Muscle layer of colon (tissue), 2 donors: Measurements from ENCODE around the gene CDH26.

Experiments used
- H3K27ac ChIP-seq: one replicate; pipeline ENCODE4 v1.7.0; 2013; ENCODE audit warnings: low read depth, mild to moderate bottlenecking, low read length, moderate library complexity
- H3K27me3 ChIP-seq, 2 donors: one replicate each; pipeline ENCODE4 v1.7.0; 2013; ENCODE audit warnings: low read length in 2 of 2, mild to moderate bottlenecking in 2 of 2; ENCODE audit not compliant: insufficient read depth in 2 of 2, control insufficient read depth in 1 of 2
- H3K36me3 ChIP-seq: one replicate; pipeline ENCODE4 v1.7.0; 2013; ENCODE audit warnings: mild to moderate bottlenecking, low read length; ENCODE audit not compliant: insufficient read depth
- H3K4me1 ChIP-seq: one replicate; pipeline ENCODE4 v1.7.0; 2013; ENCODE audit warnings: mild to moderate bottlenecking, low read length; ENCODE audit not compliant: insufficient read depth
- H3K4me3 ChIP-seq, 2 donors: one replicate each; pipeline ENCODE4 v1.7.0; 2013; ENCODE audit warnings: low read length in 2 of 2, low read depth in 1 of 2, mild to moderate bottlenecking in 1 of 2, moderate library complexity in 1 of 2
- H3K9ac ChIP-seq: one replicate; pipeline ENCODE4 v1.7.0; 2013; ENCODE audit warnings: low read length
- H3K9me3 ChIP-seq: one replicate; pipeline ENCODE4 v1.7.0; 2013; ENCODE audit warnings: mild to moderate bottlenecking, low read length
- donor health status: abdominal sarcoma.
- donor health status: Adenocarcinoma of cecum.

CDH26 gene

GRCh38 chr20:60006261-60006660 lies 48.0 kb downstream of the CDH26 start:
- no peaks in the 10 kb centered on the region for H3K4me1 ChIP-seq
- H3K27ac ChIP-seq, result no peak overlapping the region
- H3K9ac ChIP-seq, result no peak overlapping the region
- no peaks in the 10 kb centered on the region for H3K9me3 ChIP-seq
- H3K4me3 ChIP-seq, result no peak overlapping the region
- no peaks in the 10 kb centered on the region for H3K27me3 ChIP-seq
- no peaks in the 10 kb centered on the region for H3K36me3 ChIP-seq

GRCh38 chr20:60007464-60007863 lies 49.2 kb downstream of the CDH26 start:
- Histone ChIP-seq H3K27ac (no peak overlapping the region), H3K4me3 (no peak overlapping the region), H3K9ac (no peak overlapping the region), H3K4me1 (no peaks in the 10 kb centered on the region), H3K9me3 (no peaks in the 10 kb centered on the region), H3K36me3 (no peaks in the 10 kb centered on the region), H3K27me3 (no peaks in the 10 kb centered on the region)

- Histone ChIP-seq H3K9me3 (no peaks in the 10 kb centered on the region), H3K27me3 (no peaks in the 10 kb centered on the region), H3K36me3 (no peaks in the 10 kb centered on the region), H3K4me1 (no peaks in the 10 kb centered on the region), H3K9ac (no peak overlapping the region), H3K27ac (no peak overlapping the region), H3K4me3 (no peak overlapping the region)
Observed at GRCh38 chr20:60008130-60008808, 50.0 kb downstream of the CDH26 start.

- no peaks in the 10 kb centered on the region for H3K4me1 ChIP-seq
- H3K4me3 ChIP-seq, result no peak overlapping the region
- no peak overlapping the region for H3K27ac ChIP-seq
- H3K9ac ChIP-seq, result no peak overlapping the region
- no peaks in the 10 kb centered on the region for H3K27me3 ChIP-seq
- H3K36me3 ChIP-seq, result no peaks in the 10 kb centered on the region
- H3K9me3 ChIP-seq, result no peaks in the 10 kb centered on the region
Observed at GRCh38 chr20:60009318-60009717, 51.1 kb downstream of the CDH26 start.

GRCh38 chr20:60009826-60010616 lies 51.8 kb downstream of the CDH26 start:
- Histone ChIP-seq H3K4me3 (no peak overlapping the region), H3K36me3 (no peaks in the 10 kb centered on the region), H3K9me3 (no peaks in the 10 kb centered on the region), H3K27ac (no peak overlapping the region), H3K9ac (no peak overlapping the region), H3K4me1 (no peaks in the 10 kb centered on the region), H3K27me3 (no peaks in the 10 kb centered on the region)

- Histone ChIP-seq H3K9me3 (no peaks in the 10 kb centered on the region), H3K36me3 (no peaks in the 10 kb centered on the region), H3K27ac (no peak overlapping the region), H3K27me3 (no peaks in the 10 kb centered on the region), H3K4me3 (no peak overlapping the region), H3K4me1 (no peaks in the 10 kb centered on the region), H3K9ac (no peak overlapping the region)
Observed at GRCh38 chr20:60010689-60011458, 52.7 kb downstream of the CDH26 start.

GRCh38 chr20:60011512-60012507 lies 53.6 kb downstream of the CDH26 start:
- H3K4me1 ChIP-seq, result no peaks in the 10 kb centered on the region
- no peak overlapping the region for H3K27ac ChIP-seq
- no peak overlapping the region for H3K4me3 ChIP-seq
- H3K27me3 ChIP-seq, result no peaks in the 10 kb centered on the region
- no peaks in the 10 kb centered on the region for H3K36me3 ChIP-seq
- H3K9ac ChIP-seq, result no peak overlapping the region
- H3K9me3 ChIP-seq, result peaks cover 4% of the 10 kb centered on the region

- Histone ChIP-seq H3K9ac (no peak overlapping the region), H3K36me3 (no peaks in the 10 kb centered on the region), H3K27ac (no peak overlapping the region), H3K27me3 (no peaks in the 10 kb centered on the region), H3K9me3 (peaks cover 4% of the 10 kb centered on the region), H3K4me3 (no peak overlapping the region), H3K4me1 (no peaks in the 10 kb centered on the region)
Observed at GRCh38 chr20:60013296-60014139, 55.3 kb downstream of the CDH26 start.

- Histone ChIP-seq H3K27me3 (no peaks in the 10 kb centered on the region), H3K27ac (no peak overlapping the region), H3K36me3 (no peaks in the 10 kb centered on the region), H3K4me1 (no peaks in the 10 kb centered on the region), H3K9ac (no peak overlapping the region), H3K9me3 (peaks cover 4% of the 10 kb centered on the region), H3K4me3 (no peak overlapping the region)
Observed at GRCh38 chr20:60016406-60016805, 58.2 kb downstream of the CDH26 start.

GRCh38 chr20:60020251-60020650 lies 62.0 kb downstream of the CDH26 start:
- Histone ChIP-seq H3K9ac (no peak overlapping the region), H3K27me3 (no peaks in the 10 kb centered on the region), H3K4me1 (no peaks in the 10 kb centered on the region), H3K4me3 (no peak overlapping the region), H3K36me3 (no peaks in the 10 kb centered on the region), H3K9me3 (peaks cover 4% of the 10 kb centered on the region), H3K27ac (no peak overlapping the region)
